Measurements from ENCODE around the gene PCDH8. TPM values are rescaled to one million over a fixed set of nuclear protein-coding genes. Genes with fewer than 3 reads are reported as not detected.

Gene PCDH8
- total and polyA plus RNA-seq, 8 donors, result 0.04 to 0.85 (median 0.25) TPM; not detected in 4

GRCh38 chr13:52879950-52880741 lies 31.7 kb upstream of the PCDH8 start:
- TF ChIP-seq CTCF (IDR thresholded peaks at IDR 0.05), result no peak
- Histone ChIP-seq H3K27ac (no peak overlapping the region), H3K9me3 (no peaks in the 10 kb centered on the region), H3K4me1 (no peaks in the 10 kb centered on the region), H3K36me3 (no peaks in the 10 kb centered on the region), H3K27me3 (no peaks in the 10 kb centered on the region), H3K4me3 (no peak overlapping the region)
- WGBS, 2 donors, result 27 to 28% methylated on average over 6 of the region's 6 CpGs
- no peak for FAIRE-seq
- DNase-seq, result no peak
- ATAC-seq, result no peak
- intact Hi-C loops (cut with DNase I), result no loop called here

- DNase-seq (no peak), ATAC-seq (no peak), FAIRE-seq (no peak)
- H3K9me3 ChIP-seq, result no peaks in the 10 kb centered on the region
- H3K27me3 ChIP-seq, result no peaks in the 10 kb centered on the region
- no peaks in the 10 kb centered on the region for H3K36me3 ChIP-seq
- no peak overlapping the region for H3K27ac ChIP-seq
- H3K4me1 ChIP-seq, result no peaks in the 10 kb centered on the region
- no peak overlapping the region for H3K4me3 ChIP-seq
- 68 to 72% methylated on average over 3 of the region's 3 CpGs for WGBS, 2 donors
- no peak for TF ChIP-seq CTCF (IDR thresholded peaks at IDR 0.05)
- intact Hi-C loops (cut with DNase I), result no loop called here
Observed at GRCh38 chr13:52878831-52879230, 30.4 kb upstream of the PCDH8 start.

GRCh38 chr13:52870143-52870542 lies 21.7 kb upstream of the PCDH8 start:
- Histone ChIP-seq H3K9me3 (no peaks in the 10 kb centered on the region), H3K27ac (no peak overlapping the region), H3K27me3 (no peaks in the 10 kb centered on the region), H3K36me3 (no peaks in the 10 kb centered on the region), H3K4me1 (no peaks in the 10 kb centered on the region), H3K4me3 (no peak overlapping the region)
- no peak for TF ChIP-seq CTCF (IDR thresholded peaks at IDR 0.05)
- intact Hi-C loops (cut with DNase I), result no loop called here
- ATAC-seq (no peak), FAIRE-seq (no peak), DNase-seq (no peak)
- WGBS, 2 donors, result 43% methylated on average over 3 of the region's 3 CpGs

- intact Hi-C loops (cut with DNase I), result no loop called here
- 38 to 42% methylated on average over 4 of the region's 4 CpGs for WGBS, 2 donors
- Histone ChIP-seq H3K4me3 (no peak overlapping the region), H3K4me1 (no peaks in the 10 kb centered on the region), H3K9me3 (no peaks in the 10 kb centered on the region), H3K27me3 (no peaks in the 10 kb centered on the region), H3K36me3 (no peaks in the 10 kb centered on the region), H3K27ac (no peak overlapping the region)
- DNase-seq (no peak), ATAC-seq (no peak), FAIRE-seq (no peak)
- no peak for TF ChIP-seq CTCF (IDR thresholded peaks at IDR 0.05)
Observed at GRCh38 chr13:52869621-52870020, 21.2 kb upstream of the PCDH8 start.

GRCh38 chr13:52869050-52869449 lies 20.6 kb upstream of the PCDH8 start:
- intact Hi-C loops (cut with DNase I), result no loop called here
- H3K4me3 ChIP-seq, result no peak overlapping the region
- no peaks in the 10 kb centered on the region for H3K9me3 ChIP-seq
- WGBS, 2 donors, result 77 to 80% methylated on average over 4 of the region's 4 CpGs
- no peak for DNase-seq
- H3K4me1 ChIP-seq, result no peaks in the 10 kb centered on the region
- FAIRE-seq, result no peak
- no peak for ATAC-seq
- TF ChIP-seq CTCF (IDR thresholded peaks at IDR 0.05), result no peak
- no peaks in the 10 kb centered on the region for H3K36me3 ChIP-seq
- H3K27ac ChIP-seq, result no peak overlapping the region
- H3K27me3 ChIP-seq, result no peaks in the 10 kb centered on the region
